Muscle of leg (tissue), 11 donors: ENCODE data around the gene CFAP74. TPM values are rescaled to one million over a fixed set of nuclear protein-coding genes. Genes with fewer than 3 reads are reported as not detected.

Source experiments
- DNase-seq: peaks from one replicate; pipeline ENCODE4 v3.0.0; 2013
- H3K27ac ChIP-seq: one replicate; pipeline ENCODE4 v1.5.1; 2013; ENCODE audit warnings: mild to moderate bottlenecking, low read length, control low read depth
- H3K27me3 ChIP-seq: one replicate; pipeline ENCODE4 v1.6.1; 2013; ENCODE audit warnings: low read length; ENCODE audit not compliant: control insufficient read depth, insufficient read depth
- H3K36me3 ChIP-seq: one replicate; pipeline ENCODE4 v1.6.1; 2013; ENCODE audit warnings: low read length; ENCODE audit not compliant: control insufficient read depth, insufficient read depth
- H3K4me1 ChIP-seq: one replicate; pipeline ENCODE4 v1.6.1; 2013; ENCODE audit warnings: low read length; ENCODE audit not compliant: control insufficient read depth, insufficient read depth
- H3K4me3 ChIP-seq: one replicate; pipeline ENCODE4 v1.5.1; 2013; ENCODE audit warnings: low read length, control low read depth
- H3K9me3 ChIP-seq: replicated peaks from 2 replicates; pipeline ENCODE4 v1.6.1; 2013; ENCODE audit warnings: low read depth, low read length; ENCODE audit not compliant: control insufficient read depth
- WGBS: methylation state at CpG from one replicate; pipeline ENCODE4 v1.1.5; 2013; ENCODE audit warnings: missing lambda C conversion rate; ENCODE audit not compliant: insufficient coverage; 5-methylcytosine and 5-hydroxymethylcytosine counted together
- polyA plus RNA-seq, 8 donors: library from polyadenylated mRNA; unstranded; fragments of 120-200 nt; gene quantifications; one replicate each; pipeline versions ENCODE4 v1.2.1 to v1.2.3, GENCODE V29; 2013; ENCODE audit warnings: inconsistent platforms in 1 of 8, low replicate concordance in 1 of 8; ENCODE audit not compliant: insufficient read length in 8 of 8, insufficient read depth in 1 of 8
- total RNA-seq: library from RNA; stranded (reverse); fragments of 120-200 nt; gene quantifications from one replicate; pipeline ENCODE4 v1.2.4, GENCODE V29; 2013

CFAP74 gene
- total and polyA plus RNA-seq, 9 donors, result 0.04 to 0.72 (median 0.22) TPM; not detected in 2

DNA sequence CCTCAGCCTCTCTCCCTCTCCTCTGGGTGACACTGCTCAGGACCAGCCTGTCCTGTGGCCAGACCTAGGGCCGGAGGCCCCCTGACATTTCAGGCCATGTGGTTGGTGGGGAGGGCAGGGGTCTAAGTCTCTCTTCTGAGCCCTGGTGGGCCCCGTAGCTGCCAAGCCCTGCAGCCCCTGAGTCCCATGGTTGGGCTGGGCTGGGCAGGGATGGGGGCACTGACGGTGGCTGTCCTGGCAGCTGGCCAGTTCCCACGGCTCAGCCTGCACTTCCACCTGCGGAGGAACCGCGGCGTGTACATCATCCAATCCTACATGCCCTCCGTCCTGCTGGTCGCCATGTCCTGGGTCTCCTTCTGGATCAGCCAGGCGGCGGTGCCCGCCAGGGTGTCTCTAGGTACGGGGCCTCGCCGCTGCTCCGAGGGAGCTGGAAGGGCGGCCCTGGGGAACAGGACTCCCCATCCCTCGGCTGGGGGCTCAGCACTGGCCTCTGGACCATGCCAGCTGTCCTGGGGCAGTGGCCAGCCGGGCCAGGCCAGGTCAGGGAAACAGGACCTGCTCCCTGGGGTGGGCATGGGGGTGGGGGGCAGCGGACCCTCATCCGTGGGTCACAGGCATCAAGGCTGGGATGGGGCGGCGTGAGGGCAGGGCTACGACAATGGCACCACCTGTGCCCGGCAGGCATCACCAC lies 25.4 kb upstream of the CFAP74 start:
- 90% methylated on average over 26 of the region's 26 CpGs for WGBS
- Histone ChIP-seq H3K4me3 (no peak overlapping the region), H3K27ac (no peak overlapping the region), H3K4me1 (peaks cover 24% of the 10 kb centered on the region), H3K9me3 (no peaks in the 10 kb centered on the region), H3K27me3 (peaks cover 8% of the 10 kb centered on the region), H3K36me3 (no peaks in the 10 kb centered on the region)
- DNase-seq, result no peak

DNA sequence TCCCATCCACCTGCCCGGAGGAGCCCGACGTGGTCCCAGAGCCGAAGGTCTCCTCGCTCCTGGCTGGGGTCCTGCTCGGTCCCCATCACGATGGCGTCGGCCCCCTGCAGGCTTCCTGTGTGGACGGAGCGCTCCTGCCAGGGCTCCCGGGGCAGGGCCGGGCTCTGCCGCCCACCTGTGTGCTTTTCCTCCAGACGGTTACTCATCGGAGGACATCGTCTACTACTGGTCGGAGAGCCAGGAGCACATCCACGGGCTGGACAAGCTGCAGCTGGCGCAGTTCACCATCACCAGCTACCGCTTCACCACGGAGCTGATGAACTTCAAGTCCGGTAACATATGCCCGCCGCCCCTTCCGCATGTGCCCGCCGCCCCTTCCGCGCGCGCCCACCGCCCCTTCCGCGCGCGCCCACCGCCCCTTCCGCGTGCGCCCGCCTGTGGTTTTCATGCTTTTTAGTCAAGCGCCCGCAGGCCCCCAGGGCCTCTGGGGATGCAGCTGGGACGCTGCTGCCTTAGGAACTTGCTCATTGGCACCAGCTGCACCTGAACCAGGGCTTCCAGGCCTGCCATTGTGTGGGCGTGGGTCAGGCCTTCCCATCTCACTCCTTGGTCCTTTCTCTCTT lies 24.5 kb upstream of the CFAP74 start:
- Histone ChIP-seq H3K4me3 (no peak overlapping the region), H3K9me3 (no peaks in the 10 kb centered on the region), H3K4me1 (peaks cover 24% of the 10 kb centered on the region), H3K27ac (no peak overlapping the region), H3K36me3 (no peaks in the 10 kb centered on the region), H3K27me3 (peaks cover 8% of the 10 kb centered on the region)
- 83% methylated on average over 44 of the region's 46 CpGs for WGBS
- no peak for DNase-seq

DNA sequence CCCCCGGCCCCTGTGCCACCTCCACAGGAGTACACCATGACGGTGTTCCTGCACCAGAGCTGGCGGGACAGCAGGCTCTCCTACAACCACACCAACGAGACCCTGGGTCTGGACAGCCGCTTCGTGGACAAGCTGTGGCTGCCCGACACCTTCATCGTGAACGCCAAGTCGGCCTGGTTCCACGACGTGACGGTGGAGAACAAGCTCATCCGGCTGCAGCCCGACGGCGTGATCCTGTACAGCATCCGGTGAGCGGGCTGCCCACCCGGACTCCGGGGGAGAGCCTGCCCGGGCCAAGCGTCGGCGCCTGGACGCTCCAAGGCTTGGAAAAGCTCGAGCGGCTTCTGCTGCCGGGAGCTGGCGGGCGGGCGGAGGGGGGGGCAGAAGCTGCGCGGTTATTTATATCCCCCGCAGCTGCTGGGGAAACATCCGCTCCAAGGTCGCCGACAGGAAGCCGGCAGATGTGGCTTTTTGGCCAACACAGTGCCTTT lies 21.9 kb upstream of the CFAP74 start:
- peak; percentile 81 for DNase-seq
- H3K27ac ChIP-seq, result peak overlapping the region; percentile 55
- H3K27me3 ChIP-seq, result peaks cover 30% of the 10 kb centered on the region
- WGBS, result 33% methylated on average over 32 of the region's 39 CpGs
- no peak overlapping the region for H3K4me3 ChIP-seq
- H3K36me3 ChIP-seq, result no peaks in the 10 kb centered on the region
- no peaks in the 10 kb centered on the region for H3K9me3 ChIP-seq
- peaks cover 16% of the 10 kb centered on the region for H3K4me1 ChIP-seq

DNA sequence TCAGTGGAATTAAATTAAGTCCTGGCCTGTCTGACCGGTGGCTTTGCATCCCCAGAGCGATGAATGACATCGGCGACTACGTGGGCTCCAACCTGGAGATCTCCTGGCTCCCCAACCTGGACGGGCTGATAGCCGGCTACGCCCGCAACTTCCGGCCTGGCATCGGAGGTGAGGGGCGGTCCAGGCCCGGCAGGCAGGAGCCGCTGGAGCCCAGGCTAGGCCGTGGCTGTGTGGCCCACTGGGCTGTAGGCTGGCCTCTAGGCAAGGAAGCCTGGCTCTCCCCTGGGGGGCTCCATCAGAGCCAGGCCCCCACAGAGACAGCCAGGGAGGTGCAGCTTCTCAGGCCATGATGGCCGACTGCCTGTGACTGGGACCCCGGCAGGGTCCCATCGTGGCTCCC lies 21.3 kb upstream of the CFAP74 start:
- Histone ChIP-seq H3K27me3 (peaks cover 37% of the 10 kb centered on the region), H3K36me3 (no peaks in the 10 kb centered on the region), H3K4me1 (peaks cover 18% of the 10 kb centered on the region), H3K27ac (no peak overlapping the region), H3K9me3 (no peaks in the 10 kb centered on the region), H3K4me3 (no peak overlapping the region)
- WGBS, result 85% methylated on average over 18 of the region's 18 CpGs
- no peak for DNase-seq

DNA sequence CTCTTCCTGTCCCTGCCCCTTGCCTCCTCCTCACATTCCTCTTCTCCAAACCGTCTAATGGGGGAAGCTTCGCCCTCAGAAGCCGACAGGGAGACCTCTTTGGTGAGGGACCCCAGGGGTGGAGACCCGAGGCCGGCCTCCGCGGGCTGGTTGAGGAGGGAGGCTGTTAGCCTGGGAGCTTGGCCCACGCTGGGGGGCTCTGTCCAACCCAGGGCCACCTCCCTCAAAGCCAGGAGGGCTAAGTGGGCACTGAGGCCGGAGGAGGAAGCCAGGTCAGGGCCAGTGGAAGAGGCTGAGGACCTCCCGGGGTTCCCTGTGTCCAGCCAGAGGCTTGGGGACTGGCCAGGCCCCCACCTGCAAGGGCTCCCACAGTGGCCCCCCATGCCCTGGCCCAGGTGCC lies 20.9 kb upstream of the CFAP74 start:
- no peak overlapping the region for H3K27ac ChIP-seq
- WGBS, result 87% methylated on average over 5 of the region's 10 CpGs
- peaks cover 40% of the 10 kb centered on the region for H3K27me3 ChIP-seq
- no peak for DNase-seq
- H3K9me3 ChIP-seq, result no peaks in the 10 kb centered on the region
- H3K4me3 ChIP-seq, result no peak overlapping the region
- peaks cover 20% of the 10 kb centered on the region for H3K4me1 ChIP-seq
- no peaks in the 10 kb centered on the region for H3K36me3 ChIP-seq

DNA sequence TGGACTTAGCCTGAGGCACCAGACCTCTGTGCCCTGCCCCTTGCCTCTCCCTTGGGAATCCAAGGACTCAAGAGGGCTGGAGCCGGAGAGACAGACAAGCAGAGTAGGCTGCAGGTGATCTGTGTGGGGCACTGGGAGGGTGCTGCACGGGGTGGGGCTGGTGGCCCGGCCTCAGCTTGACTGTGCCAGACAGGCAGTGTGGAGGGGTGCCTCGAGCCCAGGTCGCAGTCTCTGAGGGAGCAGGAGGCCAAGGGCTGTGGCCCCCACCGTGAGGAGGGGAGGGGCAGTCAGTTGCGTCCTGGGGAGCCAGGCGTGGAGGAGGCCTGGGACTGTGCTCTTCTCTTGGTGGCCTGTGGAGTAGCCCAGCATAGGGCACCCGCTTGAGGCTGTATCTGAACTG lies 19.6 kb upstream of the CFAP74 start:
- Histone ChIP-seq H3K4me3 (no peak overlapping the region), H3K27me3 (peaks cover 48% of the 10 kb centered on the region), H3K36me3 (no peaks in the 10 kb centered on the region), H3K9me3 (no peaks in the 10 kb centered on the region), H3K4me1 (peaks cover 24% of the 10 kb centered on the region), H3K27ac (no peak overlapping the region)
- DNase-seq, result no peak
- WGBS, result 71% methylated on average over 5 of the region's 9 CpGs

DNA sequence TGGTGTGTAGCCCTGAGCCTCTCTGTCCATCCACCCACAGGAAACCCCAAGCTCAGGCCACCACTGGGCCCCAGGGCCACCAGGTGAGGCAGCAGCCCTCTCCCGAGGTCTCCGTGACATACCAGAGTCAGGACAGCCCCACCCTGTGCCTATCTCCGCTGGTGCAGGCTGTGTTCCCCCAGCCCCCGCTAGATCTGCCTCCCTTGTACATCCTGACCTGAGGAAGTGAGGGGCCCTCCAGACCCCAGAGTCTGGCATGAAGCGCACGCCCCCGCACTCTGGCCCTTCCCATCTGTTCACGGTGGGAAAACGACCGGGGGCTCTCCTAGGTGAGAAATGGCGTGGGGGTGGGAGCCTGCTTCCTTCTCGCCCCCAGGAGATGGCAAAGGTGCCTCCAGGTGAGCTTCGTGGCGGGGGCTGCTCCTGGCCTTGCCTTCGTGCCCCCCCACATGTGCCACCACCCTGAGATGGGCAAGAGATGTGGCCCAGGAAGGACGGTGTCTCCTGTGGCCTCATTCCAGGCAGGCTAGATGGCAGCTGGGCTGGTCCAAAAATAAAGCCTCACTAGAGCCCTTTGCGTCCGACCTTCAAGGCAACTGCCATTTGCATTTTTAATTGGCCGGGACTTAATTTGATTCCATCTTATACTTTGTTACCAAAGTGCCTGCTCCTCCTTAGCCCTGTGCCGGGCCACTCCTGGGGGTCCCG lies 18.6 kb upstream of the CFAP74 start:
- peaks cover 57% of the 10 kb centered on the region for H3K27me3 ChIP-seq
- no peak overlapping the region for H3K27ac ChIP-seq
- 66% methylated on average over 16 of the region's 21 CpGs for WGBS
- no peaks in the 10 kb centered on the region for H3K36me3 ChIP-seq
- H3K4me1 ChIP-seq, result peaks cover 24% of the 10 kb centered on the region
- no peaks in the 10 kb centered on the region for H3K9me3 ChIP-seq
- H3K4me3 ChIP-seq, result no peak overlapping the region
- no peak for DNase-seq

DNA sequence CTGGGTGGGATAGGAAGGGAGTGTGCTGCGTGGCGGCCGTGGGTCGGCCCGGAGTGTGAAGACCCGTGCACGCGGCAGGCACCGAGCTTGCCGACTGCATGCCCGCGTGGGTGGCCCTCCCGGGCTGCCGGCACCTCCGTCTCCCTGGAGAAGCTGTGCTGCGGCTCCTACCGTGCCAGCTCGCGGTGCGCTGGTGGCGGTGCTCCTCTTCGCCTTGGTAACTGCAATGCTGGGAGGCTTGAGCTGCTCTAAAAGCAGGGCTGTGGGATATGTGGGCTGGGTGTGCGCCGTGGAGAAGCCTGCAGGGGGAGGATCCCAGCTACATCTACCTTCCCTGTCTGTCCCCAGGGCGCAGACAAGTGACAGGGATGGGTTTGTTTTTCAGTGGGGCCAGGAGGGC lies 18.0 kb upstream of the CFAP74 start:
- WGBS, result 84% methylated on average over 21 of the region's 25 CpGs

DNA sequence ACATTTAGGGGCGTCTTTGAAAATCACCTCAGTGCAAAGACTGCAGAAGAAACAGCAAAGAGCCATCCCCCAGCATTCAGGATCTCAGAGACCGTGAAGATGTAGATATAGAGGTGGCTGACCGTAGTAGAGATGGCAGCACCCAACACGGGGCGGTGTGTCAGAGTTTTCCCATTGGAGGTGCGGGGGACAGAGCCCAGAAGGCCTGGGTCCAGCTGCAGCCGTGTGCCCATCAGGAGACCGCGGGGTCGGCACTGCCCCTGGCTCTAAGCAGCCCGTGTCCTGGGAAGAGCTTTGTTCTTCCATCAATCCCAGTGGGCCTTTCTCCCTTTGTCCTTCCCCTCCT lies 16.7 kb upstream of the CFAP74 start:
- WGBS, result 69% methylated on average over 10 of the region's 11 CpGs
- Histone ChIP-seq H3K27me3 (peaks cover 75% of the 10 kb centered on the region), H3K27ac (no peak overlapping the region), H3K4me3 (no peak overlapping the region), H3K36me3 (no peaks in the 10 kb centered on the region), H3K4me1 (peaks cover 14% of the 10 kb centered on the region), H3K9me3 (no peaks in the 10 kb centered on the region)
- DNase-seq, result no peak

More for the DNA sequence above, 18.0 kb upstream of the CFAP74 start:
- peaks cover 24% of the 10 kb centered on the region for H3K4me1 ChIP-seq
- H3K36me3 ChIP-seq, result no peaks in the 10 kb centered on the region
- no peak overlapping the region for H3K4me3 ChIP-seq
- no peaks in the 10 kb centered on the region for H3K9me3 ChIP-seq
- H3K27ac ChIP-seq, result no peak overlapping the region
- no peak for DNase-seq
- H3K27me3 ChIP-seq, result peaks cover 64% of the 10 kb centered on the region

DNA sequence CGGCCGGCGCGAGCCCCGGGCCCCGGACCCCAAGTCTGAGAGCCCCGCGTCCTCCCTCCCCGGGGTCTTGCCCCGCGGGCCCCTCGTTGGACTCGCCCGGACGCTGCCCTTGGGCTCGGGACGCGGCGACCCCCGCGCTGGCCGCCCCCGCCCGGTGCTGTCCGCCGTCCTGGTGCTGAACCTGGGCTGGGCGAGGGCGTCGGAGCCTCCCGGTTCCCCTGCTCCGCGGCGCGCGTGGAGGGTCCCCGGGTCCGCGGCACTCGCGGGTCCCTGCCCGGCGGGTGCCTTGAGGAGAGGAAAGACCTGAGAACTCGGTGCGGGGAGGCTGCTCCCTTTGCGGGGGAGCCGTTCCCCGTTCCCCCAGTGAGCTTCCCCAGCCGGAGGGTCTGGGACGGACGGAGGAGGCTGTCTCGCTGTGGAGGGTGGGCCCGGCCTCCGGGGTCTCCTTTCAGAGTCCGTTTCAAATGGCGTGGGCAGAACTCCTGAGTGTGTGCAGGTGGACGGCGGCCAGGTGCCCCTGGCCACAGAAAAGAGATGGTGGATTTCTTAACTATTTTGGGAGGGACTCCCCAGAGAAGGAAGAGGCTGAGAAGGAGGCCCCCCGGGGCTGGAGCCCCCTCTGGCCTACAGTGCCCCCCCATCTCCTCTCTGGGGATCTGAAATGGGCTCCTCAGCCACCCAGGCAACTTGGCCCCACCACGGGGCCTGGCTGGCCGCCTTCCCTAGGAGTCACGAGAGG lies 16.2 kb upstream of the CFAP74 start:
- H3K4me3 ChIP-seq, result no peak overlapping the region
- no peaks in the 10 kb centered on the region for H3K36me3 ChIP-seq
- WGBS, result 1% methylated on average over 54 of the region's 61 CpGs
- no peaks in the 10 kb centered on the region for H3K9me3 ChIP-seq
- H3K4me1 ChIP-seq, result peaks cover 8% of the 10 kb centered on the region
- DNase-seq, result peak; percentile 35
- H3K27me3 ChIP-seq, result peaks cover 80% of the 10 kb centered on the region
- no peak overlapping the region for H3K27ac ChIP-seq
